Activated CD8-positive, alpha-beta T cell treated with anti-CD3 and anti-CD28 coated beads, Interleukin-2, amount 10 ng/mL, durations not matched to agents 7 days and 5 days (primary cell): Measurements from ENCODE around the gene OSBPL7. TPM values are rescaled to one million over a fixed set of nuclear protein-coding genes. Genes with fewer than 3 reads are reported as not detected.
A peak's percentile ranks its signal among the peaks of the same experiment; 100 is the strongest.

Experiments
- ATAC-seq: fragments of 150-1000 bp; cut with Tn5 transposase; one replicate; pipeline ENCODE4 v1.10.0; 2021; ENCODE audit warnings: moderate library complexity
- CTCF ChIA-PET: fragments of 350-600 bp; sonication (Branson Sonifier 250); formaldehyde crosslinking; loops from one replicate; lab custom pipeline; 2021; ENCODE audit warnings: antibody characterized with exemption; lab: Charles Lee
- POLR2A ChIA-PET: fragments of 350-600 bp; sonication (Branson Sonifier 250); formaldehyde crosslinking; loops from one replicate; lab custom pipeline; 2021; ENCODE audit warnings: antibody characterized with exemption; lab: Charles Lee
- DNase-seq: peaks from one replicate; pipeline ENCODE4 v3.0.0-alpha.2; 2020
- H3K27ac Mint-ChIP-seq: one replicate; pipeline ENCODE4 v1.8.0; 2021; ENCODE audit warnings: mild to moderate bottlenecking, mixed read lengths
- H3K27me3 Mint-ChIP-seq: one replicate; pipeline ENCODE4 v1.8.0; 2021; ENCODE audit warnings: low read depth, mixed read lengths
- H3K36me3 Mint-ChIP-seq: one replicate; pipeline ENCODE4 v1.8.0; 2021; ENCODE audit warnings: low read depth, mixed read lengths
- H3K4me1 Mint-ChIP-seq: one replicate; pipeline ENCODE4 v1.8.0; 2021; ENCODE audit warnings: low read depth, mixed read lengths
- H3K4me3 Mint-ChIP-seq: one replicate; pipeline ENCODE4 v1.8.0; 2021; ENCODE audit warnings: mild to moderate bottlenecking, mixed read lengths
- H3K9me3 Mint-ChIP-seq: one replicate; pipeline ENCODE4 v1.8.0; 2022; ENCODE audit warnings: mixed read lengths; ENCODE audit not compliant: insufficient read depth
- total RNA-seq, 2 experiments: library from RNA; stranded (reverse); gene quantifications; one replicate each; pipeline ENCODE4 v1.2.3, GENCODE V29; 2021

The OSBPL7 gene
- total RNA-seq, 2 experiments from 2014 or later = 33.0 to 33.6 TPM

DNA sequence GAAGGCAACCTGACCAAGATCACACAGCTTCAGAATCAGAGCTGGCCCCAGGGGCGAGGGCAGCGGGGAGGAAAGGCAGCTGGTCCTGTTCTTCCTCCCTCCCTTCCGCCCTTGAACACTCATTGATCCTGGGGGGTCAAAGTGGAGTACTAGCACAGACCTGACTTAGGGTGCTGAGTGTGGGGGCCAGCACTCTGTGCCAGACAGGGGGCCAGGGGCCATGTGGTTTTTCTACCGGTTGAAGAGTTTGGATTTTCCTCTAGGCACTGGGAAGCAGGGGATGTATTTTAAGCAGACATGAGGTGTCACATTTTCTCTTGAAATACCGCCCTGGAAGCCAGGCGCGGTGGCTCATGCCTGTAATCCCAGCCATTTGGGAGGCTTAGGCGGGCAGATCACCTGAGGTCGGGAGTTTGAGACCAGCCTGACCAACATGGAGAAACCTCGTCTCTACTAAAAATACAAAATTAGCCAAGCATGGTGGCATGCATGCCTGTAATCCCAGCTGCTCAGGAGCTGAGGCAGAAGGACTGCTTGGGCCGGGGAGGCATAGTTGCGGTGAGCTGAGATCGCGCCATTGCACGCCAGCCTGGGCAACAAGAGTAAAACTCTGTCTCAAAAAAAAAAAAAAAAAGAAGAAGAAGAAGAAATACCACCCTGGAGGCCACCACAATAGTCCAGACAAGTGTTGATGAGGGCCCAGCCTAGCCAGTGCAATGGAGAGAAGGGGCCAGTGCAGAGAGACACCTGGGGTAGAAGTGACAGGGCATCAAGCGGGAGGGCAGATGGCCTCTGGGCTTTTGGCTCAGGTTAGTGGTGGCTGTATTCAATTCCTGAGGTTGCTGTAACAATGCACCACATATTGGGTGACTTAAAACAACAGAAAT, 15.3 kb downstream of the OSBPL7 start:
- Mint-ChIP-seq H3K9me3 (no peaks in the 10 kb centered on the region), H3K4me3 (no peak overlapping the region), H3K36me3 (peaks cover 25% of the 10 kb centered on the region), H3K27me3 (peaks cover 2% of the 10 kb centered on the region), H3K27ac (no peak overlapping the region), H3K4me1 (peaks cover 2% of the 10 kb centered on the region)
- POLR2A ChIA-PET = no interaction called here
- no peak for ATAC-seq
- no peak for DNase-seq
- CTCF ChIA-PET = no interaction called here

DNA sequence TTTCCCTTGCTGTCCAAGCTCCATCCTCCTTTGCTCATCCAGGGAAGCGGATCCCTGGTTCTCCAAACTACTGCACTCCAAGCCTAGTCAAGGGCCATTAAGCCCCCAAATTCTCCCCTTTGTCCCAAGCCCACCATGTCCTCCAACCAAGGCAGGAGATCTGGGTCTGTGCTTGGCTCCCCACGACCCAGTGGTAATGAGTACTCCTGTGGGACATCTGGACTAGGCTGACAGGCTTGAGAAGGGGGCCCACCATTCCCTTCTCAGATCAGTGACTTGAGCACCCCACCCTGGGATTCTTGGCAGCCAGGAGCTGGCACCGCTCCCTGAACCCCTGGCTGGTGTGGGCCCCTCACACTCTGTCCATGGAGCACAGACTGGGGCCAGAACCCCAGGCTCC, 17.1 kb downstream of the OSBPL7 start:
- Mint-ChIP-seq H3K27me3 (peaks cover 2% of the 10 kb centered on the region), H3K36me3 (peaks cover 15% of the 10 kb centered on the region), H3K9me3 (no peaks in the 10 kb centered on the region), H3K4me1 (no peaks in the 10 kb centered on the region), H3K4me3 (no peak overlapping the region), H3K27ac (no peak overlapping the region)
- ChIA-PET POLR2A (interaction anchor here (0.5 kb wide), 1 partner anchor 642 kb away, joined by 4 read pairs; no protein-coding TSS in a partner anchor), CTCF (interaction anchor here (1.3 kb wide), 1 partner anchor 188 kb away, joined by 3 read pairs; no protein-coding TSS in a partner anchor)
- ATAC-seq (no peak), DNase-seq (no peak)

DNA sequence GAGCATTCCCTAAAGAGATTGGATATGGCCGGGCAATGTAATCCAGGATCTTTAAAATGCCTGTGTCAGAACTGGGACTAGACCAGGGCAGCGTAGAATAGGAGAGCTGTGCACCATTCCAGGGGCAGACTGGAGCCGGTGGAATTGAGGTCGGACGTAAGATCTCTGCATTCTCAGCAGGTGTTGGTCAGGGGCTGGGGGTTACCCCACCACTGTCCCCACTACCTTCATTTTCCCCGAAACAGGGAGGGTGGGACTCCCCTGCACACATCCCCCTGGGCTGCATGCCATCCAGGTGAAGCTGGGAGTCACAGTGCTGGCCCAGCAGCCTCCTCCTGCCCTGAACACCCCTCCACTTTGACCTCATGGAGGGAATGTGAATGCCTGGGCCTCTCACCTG, 17.8 kb downstream of the OSBPL7 start:
- peaks cover 15% of the 10 kb centered on the region for H3K36me3 Mint-ChIP-seq
- POLR2A ChIA-PET = interaction anchor here (0.5 kb wide), 1 partner anchor 643 kb away, joined by 4 read pairs; no protein-coding TSS in a partner anchor
- H3K4me3 Mint-ChIP-seq = no peak overlapping the region
- no peaks in the 10 kb centered on the region for H3K9me3 Mint-ChIP-seq
- no peak overlapping the region for H3K27ac Mint-ChIP-seq
- DNase-seq = no peak
- no peak for ATAC-seq
- CTCF ChIA-PET = interaction anchor here (1.3 kb wide), 1 partner anchor 188 kb away, joined by 3 read pairs; no protein-coding TSS in a partner anchor
- H3K4me1 Mint-ChIP-seq = no peaks in the 10 kb centered on the region
- H3K27me3 Mint-ChIP-seq = peaks cover 2% of the 10 kb centered on the region

DNA sequence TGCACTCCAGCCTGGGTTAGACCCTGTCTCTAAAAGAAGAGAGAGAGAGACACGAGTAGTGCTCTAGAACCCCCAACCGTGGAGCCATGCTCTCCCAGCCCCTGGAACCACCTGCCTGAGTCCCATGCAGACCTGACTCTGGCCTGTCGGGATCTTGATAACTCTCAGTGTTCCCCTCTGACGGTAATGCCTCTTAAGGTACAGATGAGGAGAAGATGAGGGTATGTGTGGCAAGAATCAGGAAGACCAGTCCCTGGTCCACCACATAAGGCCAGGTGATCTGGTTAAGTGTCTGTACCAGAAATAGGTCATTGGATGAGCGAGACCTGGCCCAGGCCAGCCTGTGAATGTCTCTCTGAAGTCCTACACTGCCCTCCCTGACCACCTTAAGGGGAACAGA, 18.4 kb downstream of the OSBPL7 start:
- Mint-ChIP-seq H3K9me3 (no peaks in the 10 kb centered on the region), H3K27me3 (peaks cover 2% of the 10 kb centered on the region), H3K4me3 (no peak overlapping the region), H3K27ac (no peak overlapping the region), H3K36me3 (peaks cover 12% of the 10 kb centered on the region), H3K4me1 (no peaks in the 10 kb centered on the region)
- ATAC-seq (no peak), DNase-seq (no peak)
- POLR2A ChIA-PET = no interaction called here
- CTCF ChIA-PET = interaction anchor here (0.7 kb wide), 3 partner anchors 129 to 140 kb away, joined by 3 read pairs; no protein-coding TSS in a partner anchor

DNA sequence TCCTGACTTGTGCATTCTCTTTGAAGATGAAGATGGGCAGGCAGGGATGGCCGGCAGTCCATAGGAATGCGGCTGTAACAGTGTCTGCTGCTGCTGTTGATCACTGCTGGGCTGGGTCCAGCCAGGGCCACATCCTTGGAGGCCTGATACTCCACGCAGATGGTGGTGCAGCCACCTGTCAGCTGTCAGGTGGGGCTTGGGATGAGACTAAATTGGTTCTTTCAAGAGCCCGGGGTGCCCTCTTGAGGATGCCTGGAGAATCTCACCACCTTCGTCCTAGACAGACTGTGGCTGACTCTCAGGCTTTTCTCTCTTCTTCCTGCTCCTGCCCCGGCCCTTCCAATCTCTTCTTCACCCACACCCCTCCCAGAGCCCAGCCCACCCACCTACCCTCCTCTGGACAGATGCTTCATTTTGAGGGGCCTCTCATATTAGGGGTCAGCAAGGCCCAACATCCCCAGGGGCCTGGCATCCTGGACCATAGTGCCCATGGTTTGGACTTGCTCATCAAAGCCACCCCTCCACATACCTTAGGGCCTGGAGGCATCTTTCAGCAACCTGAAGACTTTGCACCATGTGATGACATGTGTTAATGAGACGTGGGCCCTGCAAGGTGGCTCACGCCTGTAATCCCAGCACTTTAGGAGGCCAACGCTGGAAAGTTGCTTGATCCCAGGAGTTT, 19.1 kb downstream of the OSBPL7 start:
- ATAC-seq (peak; percentile 91), DNase-seq (peak; percentile 76)
- Mint-ChIP-seq H3K27me3 (peaks cover 3% of the 10 kb centered on the region), H3K27ac (no peak overlapping the region), H3K4me3 (no peak overlapping the region), H3K4me1 (no peaks in the 10 kb centered on the region), H3K36me3 (peaks cover 8% of the 10 kb centered on the region), H3K9me3 (no peaks in the 10 kb centered on the region)
- CTCF ChIA-PET = interaction anchor here (0.6 to 2.1 kb wide), 13 partner anchors 10 to 153 kb away, joined by 3 to 10 read pairs (median 3); no protein-coding TSS in a partner anchor
- POLR2A ChIA-PET = no interaction called here

DNA sequence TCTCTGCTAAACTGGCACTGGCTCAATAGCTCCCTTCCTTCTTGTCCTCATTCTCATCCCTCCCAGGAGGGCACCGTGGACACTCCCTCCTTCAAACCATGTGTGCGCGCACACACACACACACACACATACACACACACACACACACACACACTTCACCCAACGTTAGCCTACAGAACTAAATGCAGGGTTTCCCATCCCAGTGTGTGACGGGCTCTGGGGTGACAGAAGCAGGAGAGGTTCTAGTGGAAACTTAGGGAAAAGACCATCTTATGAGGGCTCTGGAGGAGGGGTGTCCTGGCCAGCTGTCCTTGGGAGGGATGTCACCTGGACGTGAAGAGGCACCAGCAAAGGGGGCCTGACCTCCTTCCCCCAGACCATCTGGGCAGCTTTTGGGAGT, 19.7 kb downstream of the OSBPL7 start:
- POLR2A ChIA-PET = interaction anchor here (1.1 kb wide), 1 partner anchor 69 kb away, joined by 3 read pairs; the partner anchor contains the start of gene TBX21
- H3K27ac Mint-ChIP-seq = no peak overlapping the region
- H3K4me3 Mint-ChIP-seq = no peak overlapping the region
- H3K36me3 Mint-ChIP-seq = peaks cover 2% of the 10 kb centered on the region
- H3K9me3 Mint-ChIP-seq = no peaks in the 10 kb centered on the region
- peaks cover 5% of the 10 kb centered on the region for H3K27me3 Mint-ChIP-seq
- H3K4me1 Mint-ChIP-seq = no peaks in the 10 kb centered on the region
- CTCF ChIA-PET = interaction anchor here (0.6 to 2.1 kb wide), 12 partner anchors 9 to 153 kb away, joined by 3 to 10 read pairs (median 3); no protein-coding TSS in a partner anchor
- ATAC-seq (no peak), DNase-seq (no peak)

DNA sequence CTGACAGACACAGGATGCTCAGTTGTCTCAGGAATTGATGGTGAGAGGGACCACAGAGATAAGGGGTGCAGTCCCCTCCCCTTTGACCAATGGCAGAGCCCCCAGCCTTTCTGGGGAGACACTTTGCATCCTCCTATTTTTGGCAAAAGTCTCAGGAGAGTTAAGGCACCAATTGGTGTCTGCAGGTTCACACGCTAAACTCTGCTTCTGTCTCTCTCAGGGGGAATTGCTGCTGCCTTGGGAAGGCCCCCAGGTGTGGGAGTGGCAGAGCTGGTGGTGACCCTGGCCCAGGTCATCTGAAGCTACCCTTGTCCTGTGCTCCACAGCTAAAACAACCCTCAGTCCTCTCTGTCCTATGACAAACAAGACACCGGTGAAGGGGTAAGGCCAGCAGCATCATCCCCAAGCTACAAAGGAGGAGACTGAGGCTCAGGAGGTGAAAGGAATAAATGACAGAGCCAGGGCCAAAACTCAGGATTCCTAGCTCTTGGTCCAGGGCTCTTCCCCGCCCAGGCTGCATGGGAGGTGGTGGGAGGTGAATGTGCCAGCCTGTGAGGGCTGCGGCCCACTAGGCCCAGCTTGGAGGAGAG, 20.3 kb downstream of the OSBPL7 start:
- DNase-seq = no peak
- Mint-ChIP-seq H3K9me3 (no peaks in the 10 kb centered on the region), H3K4me1 (no peaks in the 10 kb centered on the region), H3K27me3 (peaks cover 5% of the 10 kb centered on the region), H3K4me3 (no peak overlapping the region), H3K27ac (no peak overlapping the region), H3K36me3 (no peaks in the 10 kb centered on the region)
- no peak for ATAC-seq
- ChIA-PET POLR2A (interaction anchor here (1.1 kb wide), 1 partner anchor 68 kb away, joined by 3 read pairs; the partner anchor contains the start of gene TBX21), CTCF (interaction anchor here (0.8 to 2.1 kb wide), 8 partner anchors 9 to 152 kb away, joined by 3 to 10 read pairs (median 4); no protein-coding TSS in a partner anchor)

DNA sequence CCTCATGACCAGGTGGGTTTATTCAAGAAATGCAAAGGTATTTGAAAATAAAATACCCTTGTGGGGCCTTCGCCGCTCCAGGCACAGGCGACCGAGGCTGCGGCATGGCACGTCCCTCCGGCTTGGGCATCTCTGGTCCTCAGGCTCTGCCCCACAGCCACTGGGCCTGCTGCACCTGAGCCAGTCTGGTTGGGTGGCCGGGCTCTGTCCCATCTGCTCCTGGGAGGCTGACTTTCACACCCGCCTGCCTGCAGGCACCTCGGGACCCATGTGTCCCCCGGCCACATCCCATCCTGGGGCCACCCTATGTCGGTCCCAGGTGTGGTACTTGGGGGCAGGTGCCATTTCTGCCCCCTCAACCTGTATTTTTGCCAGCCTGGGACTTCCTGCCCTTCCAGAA, 20.9 kb downstream of the OSBPL7 start:
- H3K27ac Mint-ChIP-seq = no peak overlapping the region
- DNase-seq = no peak
- H3K4me3 Mint-ChIP-seq = no peak overlapping the region
- H3K36me3 Mint-ChIP-seq = no peaks in the 10 kb centered on the region
- ChIA-PET POLR2A (no interaction called here), CTCF (interaction anchor here (1.6 to 2.1 kb wide), 2 partner anchors 101 to 136 kb away, joined by 9 to 10 read pairs; no protein-coding TSS in a partner anchor)
- H3K27me3 Mint-ChIP-seq = peaks cover 5% of the 10 kb centered on the region
- no peaks in the 10 kb centered on the region for H3K9me3 Mint-ChIP-seq
- H3K4me1 Mint-ChIP-seq = no peaks in the 10 kb centered on the region
- ATAC-seq = no peak

DNA sequence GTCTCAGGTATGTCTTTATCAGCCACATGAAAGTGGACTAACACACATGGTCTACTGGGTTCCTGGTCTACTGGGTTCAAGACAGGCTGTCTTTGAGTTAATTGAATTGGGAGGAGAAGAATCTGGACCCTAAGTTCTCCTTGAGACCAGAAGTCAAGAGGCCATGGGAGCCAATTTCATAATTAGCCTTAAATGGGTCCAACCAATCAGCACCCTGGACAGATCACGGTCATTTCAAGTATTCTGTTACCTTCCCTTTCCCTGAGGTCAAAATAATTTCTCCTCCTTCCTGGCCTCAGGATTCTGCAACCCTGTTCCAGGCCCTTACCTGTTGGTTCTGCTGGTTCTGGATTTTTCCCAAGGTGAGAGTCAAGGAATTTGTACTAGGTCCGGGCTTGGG, 23.8 kb downstream of the OSBPL7 start:
- no peak for DNase-seq
- ChIA-PET POLR2A (no interaction called here), CTCF (interaction anchor here (0.9 kb wide), 1 partner anchor 99 kb away, joined by 4 read pairs; no protein-coding TSS in a partner anchor)
- no peak for ATAC-seq
- no peak overlapping the region for H3K4me3 Mint-ChIP-seq
- peaks cover 13% of the 10 kb centered on the region for H3K27me3 Mint-ChIP-seq
- no peaks in the 10 kb centered on the region for H3K9me3 Mint-ChIP-seq
- no peak overlapping the region for H3K27ac Mint-ChIP-seq
- H3K4me1 Mint-ChIP-seq = no peaks in the 10 kb centered on the region
- H3K36me3 Mint-ChIP-seq = no peaks in the 10 kb centered on the region

DNA sequence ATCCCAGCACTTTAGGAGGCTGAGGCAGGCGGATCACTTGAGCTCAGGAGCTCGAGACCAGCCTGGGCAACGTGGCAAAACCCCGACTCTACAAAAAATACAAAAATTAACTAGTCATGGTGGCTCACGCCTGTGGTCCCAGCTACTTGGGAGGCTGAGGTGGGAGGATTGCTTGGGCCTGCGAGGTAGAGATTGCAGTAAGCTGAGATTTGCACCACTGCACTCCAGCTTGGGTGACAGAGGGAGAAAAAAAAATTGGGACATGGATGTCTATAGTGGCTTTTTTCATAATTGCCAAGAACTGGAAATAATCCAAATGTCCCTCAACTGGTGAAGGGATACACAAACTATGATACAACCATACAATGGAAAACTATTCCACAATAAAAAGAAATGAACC, 28.6 kb downstream of the OSBPL7 start:
- Mint-ChIP-seq H3K9me3 (no peaks in the 10 kb centered on the region), H3K27me3 (peaks cover 46% of the 10 kb centered on the region), H3K36me3 (no peaks in the 10 kb centered on the region), H3K4me3 (no peak overlapping the region), H3K27ac (no peak overlapping the region), H3K4me1 (peaks cover 10% of the 10 kb centered on the region)
- DNase-seq (no peak), ATAC-seq (no peak)
- CTCF ChIA-PET = interaction anchor here (1.4 to 1.6 kb wide), 2 partner anchors 9 to 51 kb away, joined by 3 to 4 read pairs; no protein-coding TSS in a partner anchor
- POLR2A ChIA-PET = interaction anchor here (1.0 kb wide), 1 partner anchor 102 kb away, joined by 3 read pairs; no protein-coding TSS in a partner anchor

DNA sequence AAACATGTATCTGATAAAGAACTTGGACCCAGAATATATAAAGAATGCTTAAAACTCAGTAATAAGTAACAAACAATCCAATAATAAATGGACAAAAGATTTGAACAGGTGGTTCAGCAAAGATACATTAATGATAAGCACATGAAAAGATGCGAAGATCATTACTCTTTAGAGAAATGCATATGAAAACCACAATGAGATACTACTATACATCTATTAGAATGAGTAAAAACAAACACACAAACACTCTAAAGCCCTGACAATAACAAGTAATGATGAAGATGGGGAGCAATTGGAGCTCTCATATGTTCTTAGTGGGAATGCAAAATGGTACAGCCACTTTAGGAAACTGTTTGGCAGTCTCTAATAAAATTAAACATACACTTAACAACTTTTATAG, 29.1 kb downstream of the OSBPL7 start:
- CTCF ChIA-PET = interaction anchor here (1.4 to 1.6 kb wide), 2 partner anchors 9 to 50 kb away, joined by 3 to 4 read pairs; no protein-coding TSS in a partner anchor
- H3K4me1 Mint-ChIP-seq = peaks cover 10% of the 10 kb centered on the region
- peaks cover 49% of the 10 kb centered on the region for H3K27me3 Mint-ChIP-seq
- H3K36me3 Mint-ChIP-seq = no peaks in the 10 kb centered on the region
- H3K4me3 Mint-ChIP-seq = no peak overlapping the region
- DNase-seq (no peak), ATAC-seq (no peak)
- no peak overlapping the region for H3K27ac Mint-ChIP-seq
- POLR2A ChIA-PET = interaction anchor here (0.6 to 1.0 kb wide), 3 partner anchors 54 to 103 kb away, joined by 3 read pairs; no protein-coding TSS in a partner anchor
- H3K9me3 Mint-ChIP-seq = no peaks in the 10 kb centered on the region
